SU-DHL-6 (cell line): ENCODE data around the gene FKBP1C.
"Not testable (repeated sequence)": the region's sequence is repeated elsewhere in the genome, so short reads cannot be mapped to it uniquely, and the experiment has no call there.

Experiments
- H2AFZ ChIP-seq: fragments of 200-600 bp; sonication (generic); 2 replicates; pipeline ENCODE4 v1.6.1; 2014; ENCODE audit warnings: low read depth, mild to moderate bottlenecking, moderate library complexity, mixed read lengths, antibody characterized with exemption, low read length; ENCODE audit not compliant: severe bottlenecking
- H3F3A ChIP-seq: fragments of 200-600 bp; shearing (Covaris generic); 2 replicates; pipeline ENCODE4 v1.6.0; 2016; ENCODE audit warnings: antibody characterized with exemption, mild to moderate bottlenecking; ENCODE audit not compliant: insufficient read depth
- H3K27ac ChIP-seq: fragments of 200-600 bp; sonication (generic); 2 replicates; pipeline ENCODE4 v1.5.1; 2016; ENCODE audit warnings: low read depth, mild to moderate bottlenecking, low read length, moderate library complexity, mixed read lengths
- H3K27me3 ChIP-seq: fragments of 200-600 bp; sonication (generic), shearing (Covaris generic); 2 replicates; pipeline ENCODE4 v1.6.0; 2014; ENCODE audit warnings: mild to moderate bottlenecking, low read length
- H3K36me3 ChIP-seq: fragments of 200-600 bp; sonication (generic); 2 replicates; pipeline ENCODE4 v1.6.1; 2014; ENCODE audit warnings: mild to moderate bottlenecking, low read length, mixed read lengths
- H3K4me2 ChIP-seq: fragments of 300-600, 200-600 bp; shearing (Covaris generic), sonication (generic); 2 replicates; pipeline ENCODE4 v1.6.0; 2014; ENCODE audit warnings: low read length, low read depth, mild to moderate bottlenecking; ENCODE audit not compliant: poor library complexity, severe bottlenecking
- H3K4me3 ChIP-seq: fragments of 200-600 bp; sonication (generic); 2 replicates; pipeline ENCODE4 v1.5.1; 2014; ENCODE audit warnings: antibody characterized with exemption, low read length, mild to moderate bottlenecking, mixed read lengths; ENCODE audit not compliant: insufficient read depth, poor library complexity, severe bottlenecking
- H3K79me2 ChIP-seq: fragments of 200-600 bp; sonication (generic); 2 replicates; pipeline ENCODE4 v1.6.1; 2014; ENCODE audit warnings: mild to moderate bottlenecking, low read length, moderate library complexity; ENCODE audit not compliant: insufficient read depth
- H3K9ac ChIP-seq: fragments of 200-600 bp; sonication (generic); 2 replicates; pipeline ENCODE4 v1.7.0; 2014; ENCODE audit warnings: mild to moderate bottlenecking, low read length
- H3K9me2 ChIP-seq: fragments of 200-600 bp; sonication (generic); replicated peaks from 2 replicates; pipeline ENCODE4 v1.6.1; 2014; ENCODE audit warnings: low read length; ENCODE audit not compliant: insufficient read depth
- H3K9me3 ChIP-seq: fragments of 200-600 bp; sonication (generic); 2 replicates; pipeline ENCODE4 v1.6.1; 2014; ENCODE audit warnings: low read length, mixed read lengths; ENCODE audit not compliant: insufficient read depth
- H4K20me1 ChIP-seq: fragments of 200-600 bp; sonication (generic); 2 replicates; pipeline ENCODE4 v1.6.1; 2014; ENCODE audit warnings: low read depth, mild to moderate bottlenecking, antibody characterized with exemption, low read length, moderate library complexity, mixed read lengths
- CTCF ChIP-seq: fragments of 200-600 bp; sonication (generic); IDR thresholded peaks from one replicate; pipeline ENCODE4 v1.5.1; 2017; ENCODE audit warnings: antibody characterized with exemption, mild to moderate bottlenecking, low read length, moderate library complexity; ENCODE audit not compliant: insufficient read depth, poor library complexity, severe bottlenecking
- EZH2phosphoT487 ChIP-seq: fragments of 200-600 bp; sonication (generic), shearing (Covaris generic); conservative IDR thresholded peaks from 2 replicates; pipeline ENCODE4 v1.6.1; 2018; ENCODE audit warnings: mild to moderate bottlenecking, antibody characterized with exemption, low read length, moderate library complexity, mixed read lengths

The FKBP1C gene

GRCh38 chr6:63211343-63211742 lies at the start of gene FKBP1C:
Gene FKBP1C (plus strand): TSS chr6:63211469.
- not testable (repeated sequence) for H2AFZ ChIP-seq, H3K9me2 ChIP-seq, H4K20me1 ChIP-seq, H3K4me3 ChIP-seq, H3K9ac ChIP-seq, H3K27me3 ChIP-seq, H3K79me2 ChIP-seq, H3K36me3 ChIP-seq, H3K27ac ChIP-seq, H3K4me2 ChIP-seq, H3F3A ChIP-seq, H3K9me3 ChIP-seq

- not testable (repeated sequence) for H3K9me3 ChIP-seq, H2AFZ ChIP-seq, H3K27me3 ChIP-seq, H3K36me3 ChIP-seq, H3F3A ChIP-seq, H3K9me2 ChIP-seq, H3K4me3 ChIP-seq, H3K4me2 ChIP-seq, H3K79me2 ChIP-seq, H3K27ac ChIP-seq, H4K20me1 ChIP-seq, H3K9ac ChIP-seq
Measured at GRCh38 chr6:63164047-63164803, 47.0 kb upstream of the FKBP1C start.

GRCh38 chr6:63174173-63174572 lies 37.1 kb upstream of the FKBP1C start:
- TF ChIP-seq CTCF (no peak), EZH2phosphoT487 (no peak)
- no peaks in the 10 kb centered on the region for H4K20me1 ChIP-seq
- H3K4me3 ChIP-seq: no peak overlapping the region

GRCh38 chr6:63176181-63176580 lies 35.1 kb upstream of the FKBP1C start:
- H3K4me2 ChIP-seq: no peak overlapping the region
- no peaks in the 10 kb centered on the region for H3K9me3 ChIP-seq
- no peaks in the 10 kb centered on the region for H3F3A ChIP-seq
- no peaks in the 10 kb centered on the region for H3K27me3 ChIP-seq
- TF ChIP-seq EZH2phosphoT487 (no peak), CTCF (no peak)
- no peaks in the 10 kb centered on the region for H3K79me2 ChIP-seq
- no peaks in the 10 kb centered on the region for H4K20me1 ChIP-seq
- no peak overlapping the region for H3K27ac ChIP-seq
- H3K9ac ChIP-seq: no peak overlapping the region
- no peak overlapping the region for H2AFZ ChIP-seq
- H3K36me3 ChIP-seq: no peaks in the 10 kb centered on the region
- no peak overlapping the region for H3K4me3 ChIP-seq
- H3K9me2 ChIP-seq: no peaks in the 10 kb centered on the region

More at GRCh38 chr6:63174173-63174572, 37.1 kb upstream of the FKBP1C start:
- Histone ChIP-seq H3K9me2 (no peaks in the 10 kb centered on the region), H3K79me2 (no peaks in the 10 kb centered on the region), H3K27me3 (no peaks in the 10 kb centered on the region), H3K9ac (no peak overlapping the region), H3K9me3 (no peaks in the 10 kb centered on the region), H3K4me2 (no peak overlapping the region), H3K27ac (no peak overlapping the region), H3K36me3 (no peaks in the 10 kb centered on the region), H3F3A (no peaks in the 10 kb centered on the region), H2AFZ (no peak overlapping the region)
